HepG2 (cell line): Measurements from ENCODE around the gene HERC4. TPM values are rescaled to one million over a fixed set of nuclear protein-coding genes. Genes with fewer than 3 reads are reported as not detected.

Source experiments
- ATAC-seq: fragments of 200-7000 bp; cut with Tn5 transposase; 3 replicates; pipeline ENCODE4 v1.9.1; 2020; ENCODE audit warnings: mild to moderate bottlenecking, moderate library complexity
- BruUV-seq: library from RNA; stranded (reverse); fragments of 400-500 nt; replicated peaks from 2 replicates; lab custom pipeline; 2021; lab: Mats Ljungman, UMichigan
- CTCF ChIA-PET: fragments of 300-600 bp; formaldehyde crosslinking; extraction: SDS; loops from one replicate; lab custom pipeline; 2021; ENCODE audit warnings: low total read pairs, inconsistent platforms, low intra/inter-chr PET ratio; lab: Yijun Ruan, JAX
- POLR2A ChIA-PET: fragments of 350-600 bp; sonication (Branson Sonifier 250); formaldehyde crosslinking; loops from one replicate; lab custom pipeline; 2020; ENCODE audit warnings: antibody characterized with exemption, inconsistent platforms; lab: Yijun Ruan, JAX
- DNase-seq: peaks from one replicate; pipeline ENCODE4 v3.0.0-alpha.2; 2015; ENCODE audit warnings: low spot score
- FAIRE-seq: peaks from 3 replicates; lab custom pipeline; 2011; peaks lifted over from hg19 to GRCh38; lab: Jason Lieb, UNC
- H2AFZ ChIP-seq: one replicate; pipeline ENCODE4 v1.6.1; 2011; ENCODE audit warnings: low read length, inconsistent platforms
- H3K27ac ChIP-seq: fragments of 300-600 bp; 3 replicates; pipeline ENCODE4 v1.8.0; 2011; ENCODE audit warnings: mixed run types, mild to moderate bottlenecking, mixed read lengths, low read length, inconsistent platforms; ENCODE audit not compliant: insufficient read depth; ENCODE audit errors: extremely low read length
- H3K27me3 ChIP-seq, 2 experiments: fragments of 200-600 bp in 1 of 2; 2 replicates in 1 of 2; 3 replicates in 1 of 2; pipeline versions ENCODE4 v1.6.0 to v1.8.0; 2011; ENCODE audit warnings: low read length in 2 of 2, mild to moderate bottlenecking in 2 of 2, moderate library complexity in 2 of 2, inconsistent platforms in 1 of 2; ENCODE audit not compliant: insufficient read depth in 2 of 2, control insufficient read depth in 1 of 2
- H3K36me3 ChIP-seq, 2 experiments: fragments of 200-600 bp in 1 of 2; replicated peaks in 1 of 2; 2 replicates in 1 of 2; 3 replicates in 1 of 2; pipeline versions ENCODE4 v1.5.1 to v1.8.0; 2011; ENCODE audit warnings: low read length in 2 of 2, inconsistent platforms in 1 of 2; ENCODE audit not compliant: insufficient read depth in 2 of 2, control insufficient read depth in 1 of 2
- H3K4me1 ChIP-seq: 2 replicates; pipeline ENCODE4 v1.5.1; 2012; ENCODE audit warnings: low read length, inconsistent platforms; ENCODE audit not compliant: insufficient read depth
- H3K4me2 ChIP-seq: 2 replicates; pipeline ENCODE4 v1.6.0; 2011; ENCODE audit warnings: low read depth, low read length, inconsistent platforms
- H3K4me3 ChIP-seq, 3 experiments: fragments of 200-600 bp in 1 of 3; sonication (generic), shearing (Covaris generic) in 1 of 3; replicated peaks in 1 of 3; 2 replicates each; pipeline ENCODE4 v1.5.1; 2011 to 2016; ENCODE audit warnings: low read length in 3 of 3, inconsistent platforms in 2 of 3, low read depth in 2 of 3, mild to moderate bottlenecking in 2 of 3, control low read depth in 1 of 3, mixed read lengths in 1 of 3; ENCODE audit not compliant: insufficient read depth in 1 of 3
- H3K79me2 ChIP-seq: one replicate; pipeline ENCODE4 v1.6.1; 2011; ENCODE audit warnings: low read length, inconsistent platforms; ENCODE audit not compliant: insufficient read depth
- H3K9ac ChIP-seq: 2 replicates; pipeline ENCODE4 v1.6.0; 2011; ENCODE audit warnings: mild to moderate bottlenecking, low read depth, low read length, inconsistent platforms; ENCODE audit not compliant: insufficient read depth
- H3K9me3 ChIP-seq: 2 replicates; pipeline ENCODE4 v1.5.1; 2012; ENCODE audit warnings: mild to moderate bottlenecking, low read length
- H4K20me1 ChIP-seq: 2 replicates; pipeline ENCODE4 v1.6.0; 2011; ENCODE audit warnings: inconsistent platforms, mild to moderate bottlenecking, low read length, moderate library complexity; ENCODE audit not compliant: insufficient read depth
- AGO1 ChIP-seq: fragments of 200-400 bp; formaldehyde crosslinking; IDR thresholded peaks from 2 replicates; pipeline ENCODE4 v1.6.1; 2017; ENCODE audit warnings: mild to moderate bottlenecking, low read depth, low read length, moderate library complexity; ENCODE audit not compliant: poor library complexity, severe bottlenecking
- ARID2 ChIP-seq: sonication (generic); formaldehyde crosslinking; IDR thresholded peaks from 2 replicates; pipeline ENCODE4 v1.8.1; 2022; ENCODE audit warnings: mild to moderate bottlenecking, missing genetic modification reagents, borderline replicate concordance
- BRD4 ChIP-seq: sonication (generic); formaldehyde crosslinking; IDR thresholded peaks from 2 replicates; pipeline ENCODE4 v1.4.0; 2020; ENCODE audit warnings: missing genetic modification reagents
- KDM1A ChIP-seq: IDR thresholded peaks from 2 replicates; pipeline ENCODE4 v1.6.1; 2016; ENCODE audit warnings: missing compliant biosample characterization
- MAFG ChIP-seq: sonication (generic); formaldehyde crosslinking; IDR thresholded peaks from 2 replicates; pipeline ENCODE4 v1.5.1; 2020; ENCODE audit warnings: mild to moderate bottlenecking, missing genetic modification reagents
- NCOA5 ChIP-seq: sonication (generic); formaldehyde crosslinking; IDR thresholded peaks from 2 replicates; pipeline ENCODE4 v1.4.0; 2020; ENCODE audit warnings: missing genetic modification reagents
- RBFOX2 ChIP-seq: fragments of 200-400 bp; formaldehyde crosslinking; IDR thresholded peaks from 2 replicates; pipeline ENCODE4 v1.6.1; 2017; ENCODE audit warnings: low read depth, mild to moderate bottlenecking, low read length
- SOX13 ChIP-seq, 3 experiments: fragments of 450-650 bp in 1 of 3; sonication (generic) in 1 of 3; formaldehyde crosslinking in 1 of 3; IDR thresholded peaks in 2 of 3; conservative IDR thresholded peaks in 1 of 3; 2 replicates each; pipeline versions ENCODE4 v1.5.0 to v1.6.1; 2016 to 2020; ENCODE audit warnings: antibody characterized with exemption in 1 of 3, mild to moderate bottlenecking in 1 of 3, missing compliant biosample characterization in 1 of 3, missing genetic modification reagents in 1 of 3, moderate library complexity in 1 of 3
- ZBTB21 ChIP-seq: sonication (generic); formaldehyde crosslinking; IDR thresholded peaks from 2 replicates; pipeline ENCODE4 v1.4.0; 2020; ENCODE audit warnings: missing genetic modification reagents
- ZNF121 ChIP-seq: sonication (generic); formaldehyde crosslinking; IDR thresholded peaks from 2 replicates; pipeline ENCODE4 v1.5.0; 2020; ENCODE audit warnings: mild to moderate bottlenecking, missing genetic modification reagents
- ZNF263 ChIP-seq: sonication (generic); formaldehyde crosslinking; IDR thresholded peaks from 2 replicates; pipeline ENCODE4 v1.4.0; 2020; ENCODE audit warnings: missing genetic modification reagents
- ZNF777 ChIP-seq: sonication (generic); formaldehyde crosslinking; IDR thresholded peaks from 2 replicates; pipeline ENCODE4 v1.4.0; 2020; ENCODE audit warnings: missing genetic modification reagents
- WGBS: methylation state at CpG from one replicate; pipeline ENCODE4 v1.1.6; 2017; ENCODE audit warnings: low lambda C conversion rate; 5-methylcytosine and 5-hydroxymethylcytosine counted together
- in situ Hi-C: cut with HindIII; loops from 2 replicates; pipeline ENCODE4 v1.10.0; 2017; ENCODE audit warnings: low pct_unique_long_range_greater_than_20kb; ENCODE audit not compliant: extremely low pct_ligation_motif_present
- intact Hi-C: fragments of 100-400 bp; cut with micrococcal nuclease; formaldehyde crosslinking; loops from one replicate; pipeline ENCODE4 v1.10.0; 2022; ENCODE audit not compliant: unreplicated experiment
- polyA plus RNA-seq, 8 experiments: library from polyadenylated mRNA; depleted of rRNA in 3 of 8; stranded (reverse) in 7 of 8; unstranded in 1 of 8; fragments of >200 nt; fragmentation: Illumina TruSeq in 4 of 8; extraction: Trizol in 4 of 8; gene quantifications; 2 replicates each; pipeline versions ENCODE4 v1.2.1 to v1.2.3, GENCODE V29; 2011 to 2016; ENCODE audit warnings: low read depth in 4 of 8, missing spikeins in 1 of 8, mixed read lengths in 1 of 8; ENCODE audit not compliant: insufficient read depth in 1 of 8
- total RNA-seq, 5 experiments: library from RNA; depleted of rRNA; stranded (reverse); fragments of >200 nt; fragmentation: Illumina TruSeq; extraction: Trizol; gene quantifications; 2 replicates each; pipeline ENCODE4 v1.2.3, GENCODE V29; 2016; ENCODE audit warnings: low read depth in 1 of 5
- TF ChIP-seq, protein P1 (sequence below): sonication (generic); formaldehyde crosslinking; IDR thresholded peaks from 2 replicates; pipeline ENCODE4 v1.4.0; 2020; ENCODE audit warnings: mild to moderate bottlenecking, missing genetic modification reagents

HERC4 gene
- total and polyA plus RNA-seq, 2 of the 13 experiments (the other 11 are each of a cell fraction or from before 2014, with no cell fraction given) = 9.8 to 20.2 TPM

GRCh38 chr10:68111584-68111983 is 36.5 kb upstream of the HERC4 start (continued):
- no peak for TF ChIP-seq NCOA5

DNA sequence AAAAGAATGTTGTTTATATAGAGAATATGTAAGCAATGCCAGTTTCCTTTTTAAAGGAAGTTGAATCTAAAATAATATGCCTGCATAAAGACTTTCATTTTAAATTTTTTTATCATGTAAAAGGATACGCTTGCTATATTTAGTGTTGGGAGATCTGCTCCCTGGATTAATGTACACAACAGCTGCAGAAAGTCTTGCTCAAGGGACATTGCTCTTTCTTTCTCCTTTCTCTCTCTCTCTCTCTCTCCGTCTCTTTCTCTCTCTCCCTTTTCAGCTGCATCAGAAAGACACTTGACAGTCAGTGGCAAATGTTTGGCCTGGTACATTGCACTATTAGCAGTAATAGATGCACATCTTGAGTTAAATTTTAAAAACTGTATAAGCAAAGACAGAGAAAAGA is 34.9 kb upstream of the HERC4 start:
- intact Hi-C loops = no loop called here
- CTCF ChIA-PET = no interaction called here
- no peak for FAIRE-seq

GRCh38 chr10:68109331-68109730 is 34.2 kb upstream of the HERC4 start, which contains the start of gene MYPN:
Gene MYPN, plus strand, starts transcription at chr10:68109488. Its CDS starts 11,951 bp downstream, at chr10:68121439.
- H3K4me3 ChIP-seq = no peak within 1 kb of the TSS
- H3K9me3 ChIP-seq = no peaks in the 10 kb centered on the region
- no peak within 1 kb of the TSS for H3K4me2 ChIP-seq
- H3K4me1 ChIP-seq = 0 out of 2 replicates have a peak, but pooled peaks cover 6% of the 10 kb centered on the region
- H3K27ac ChIP-seq = no peak within 1 kb of the TSS
- ATAC-seq = no peak
- 38% methylated on average over 3 of the region's 3 CpGs for WGBS
- BruUV-seq = no TSS peak
- H3K9ac ChIP-seq = no peak within 1 kb of the TSS
- ChIA-PET POLR2A (no interaction called here), CTCF (no interaction called here)
- intact Hi-C loops (no loop called here), in situ Hi-C loops (no loop called here)
- TF ChIP-seq ZNF777 (no peak), ZNF263 (CRISPR knock-in tag) (no peak), BRD4 (CRISPR knock-in tag) (no peak), SOX13 (IDR thresholded peaks at IDR 0.05) (no peak), SOX13 (CRISPR knock-in tag; conservative IDR thresholded peaks at IDR 0.05 in 1 of 2, IDR thresholded peaks at IDR 0.05 in 1 of 2) (no peak), ZBTB21 (CRISPR knock-in tag) (no peak), RBFOX2 (no peak), AGO1 (no peak)
- TF ChIP-seq, protein P1, sequence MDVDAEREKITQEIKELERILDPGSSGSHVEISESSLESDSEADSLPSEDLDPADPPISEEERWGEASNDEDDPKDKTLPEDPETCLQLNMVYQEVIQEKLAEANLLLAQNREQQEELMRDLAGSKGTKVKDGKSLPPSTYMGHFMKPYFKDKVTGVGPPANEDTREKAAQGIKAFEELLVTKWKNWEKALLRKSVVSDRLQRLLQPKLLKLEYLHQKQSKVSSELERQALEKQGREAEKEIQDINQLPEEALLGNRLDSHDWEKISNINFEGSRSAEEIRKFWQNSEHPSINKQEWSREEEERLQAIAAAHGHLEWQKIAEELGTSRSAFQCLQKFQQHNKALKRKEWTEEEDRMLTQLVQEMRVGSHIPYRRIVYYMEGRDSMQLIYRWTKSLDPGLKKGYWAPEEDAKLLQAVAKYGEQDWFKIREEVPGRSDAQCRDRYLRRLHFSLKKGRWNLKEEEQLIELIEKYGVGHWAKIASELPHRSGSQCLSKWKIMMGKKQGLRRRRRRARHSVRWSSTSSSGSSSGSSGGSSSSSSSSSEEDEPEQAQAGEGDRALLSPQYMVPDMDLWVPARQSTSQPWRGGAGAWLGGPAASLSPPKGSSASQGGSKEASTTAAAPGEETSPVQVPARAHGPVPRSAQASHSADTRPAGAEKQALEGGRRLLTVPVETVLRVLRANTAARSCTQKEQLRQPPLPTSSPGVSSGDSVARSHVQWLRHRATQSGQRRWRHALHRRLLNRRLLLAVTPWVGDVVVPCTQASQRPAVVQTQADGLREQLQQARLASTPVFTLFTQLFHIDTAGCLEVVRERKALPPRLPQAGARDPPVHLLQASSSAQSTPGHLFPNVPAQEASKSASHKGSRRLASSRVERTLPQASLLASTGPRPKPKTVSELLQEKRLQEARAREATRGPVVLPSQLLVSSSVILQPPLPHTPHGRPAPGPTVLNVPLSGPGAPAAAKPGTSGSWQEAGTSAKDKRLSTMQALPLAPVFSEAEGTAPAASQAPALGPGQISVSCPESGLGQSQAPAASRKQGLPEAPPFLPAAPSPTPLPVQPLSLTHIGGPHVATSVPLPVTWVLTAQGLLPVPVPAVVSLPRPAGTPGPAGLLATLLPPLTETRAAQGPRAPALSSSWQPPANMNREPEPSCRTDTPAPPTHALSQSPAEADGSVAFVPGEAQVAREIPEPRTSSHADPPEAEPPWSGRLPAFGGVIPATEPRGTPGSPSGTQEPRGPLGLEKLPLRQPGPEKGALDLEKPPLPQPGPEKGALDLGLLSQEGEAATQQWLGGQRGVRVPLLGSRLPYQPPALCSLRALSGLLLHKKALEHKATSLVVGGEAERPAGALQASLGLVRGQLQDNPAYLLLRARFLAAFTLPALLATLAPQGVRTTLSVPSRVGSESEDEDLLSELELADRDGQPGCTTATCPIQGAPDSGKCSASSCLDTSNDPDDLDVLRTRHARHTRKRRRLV (CRISPR knock-in tag) = no peak
- no peaks in the 10 kb centered on the region for H3K79me2 ChIP-seq
- H4K20me1 ChIP-seq = no peaks in the 10 kb centered on the region
- H3K27me3 ChIP-seq = peaks cover 0 to 3% of the 10 kb centered on the region in 2 experiments; a peak in 1 of 5 replicates
- FAIRE-seq = no peak
- H3K36me3 ChIP-seq = no peaks in the 10 kb centered on the region
- DNase-seq = no peak
- no peak within 1 kb of the TSS for H2AFZ ChIP-seq

More for the DNA sequence above, 34.9 kb upstream of the HERC4 start:
- no peak overlapping the region for H3K4me2 ChIP-seq
- no peak overlapping the region for H3K4me3 ChIP-seq
- H3K27me3 ChIP-seq = peaks cover 0 to 3% of the 10 kb centered on the region in 2 experiments; a peak in 1 of 5 replicates
- POLR2A ChIA-PET = no interaction called here
- 0 out of 2 replicates have a peak, but pooled peaks cover 6% of the 10 kb centered on the region for H3K4me1 ChIP-seq
- DNase-seq = no peak
- no peaks in the 10 kb centered on the region for H4K20me1 ChIP-seq
- no peaks in the 10 kb centered on the region for H3K79me2 ChIP-seq
- H3K9me3 ChIP-seq = no peaks in the 10 kb centered on the region
- H3K36me3 ChIP-seq = no peaks in the 10 kb centered on the region
- in situ Hi-C loops = no loop called here
- 47% methylated on average over 2 of the region's 2 CpGs for WGBS
- H3K27ac ChIP-seq = no peak overlapping the region
- no peak for ATAC-seq
- BruUV-seq = no TSS peak
- TF ChIP-seq ARID2 (no peak), ZNF121 (CRISPR knock-in tag) (no peak), KDM1A (CRISPR knock-in tag) (no peak), MAFG (CRISPR knock-in tag) (no peak)
- no peak overlapping the region for H3K9ac ChIP-seq
- H2AFZ ChIP-seq = no peak overlapping the region
